Liver (tissue), 9 donors: Measurements from ENCODE around the gene EIF4E. TPM values are rescaled to one million over a fixed set of nuclear protein-coding genes. Genes with fewer than 3 reads are reported as not detected.

Source experiments
- DNase-seq: peaks from one replicate; pipeline ENCODE4 v3.0.0-alpha.2; 2017; ENCODE audit warnings: low spot score
- H3K27ac ChIP-seq, 2 donors: one replicate each; pipeline ENCODE4 v1.7.0; 2013; ENCODE audit warnings: inconsistent platforms in 2 of 2, low read length in 2 of 2, control low read depth in 1 of 2, low read depth in 1 of 2, mild to moderate bottlenecking in 1 of 2
- H3K27me3 ChIP-seq, 4 donors: one replicate each; pipeline versions ENCODE4 v1.6.1 to v1.7.0; 2013; ENCODE audit warnings: low read length in 3 of 4, inconsistent platforms in 1 of 4, mild to moderate bottlenecking in 1 of 4, moderate library complexity in 1 of 4; ENCODE audit not compliant: control insufficient read depth in 4 of 4, insufficient read depth in 4 of 4
- H3K36me3 ChIP-seq, 4 donors: one replicate each; pipeline versions ENCODE4 v1.6.1 to v1.7.0; 2013; ENCODE audit warnings: low read length in 3 of 4, mild to moderate bottlenecking in 3 of 4, low read depth in 1 of 4, moderate library complexity in 1 of 4; ENCODE audit not compliant: control insufficient read depth in 4 of 4, insufficient read depth in 3 of 4
- H3K4me1 ChIP-seq, 4 donors: one replicate each; pipeline versions ENCODE4 v1.6.1 to v1.7.0; 2013; ENCODE audit warnings: low read length in 3 of 4, mild to moderate bottlenecking in 3 of 4, moderate library complexity in 1 of 4; ENCODE audit not compliant: control insufficient read depth in 4 of 4, insufficient read depth in 4 of 4
- H3K4me3 ChIP-seq, 3 donors: one replicate each; pipeline versions ENCODE4 v1.6.1 to v1.7.0; 2013; ENCODE audit warnings: low read length in 3 of 3, control low read depth in 1 of 3, low read depth in 1 of 3, mild to moderate bottlenecking in 1 of 3
- H3K9ac ChIP-seq, 2 donors: one replicate each; pipeline ENCODE4 v1.7.0; 2013; ENCODE audit warnings: low read length in 2 of 2, mild to moderate bottlenecking in 2 of 2, moderate library complexity in 2 of 2, control low read depth in 1 of 2, low read depth in 1 of 2
- H3K9me3 ChIP-seq, 4 donors: one replicate each; pipeline versions ENCODE4 v1.6.1 to v1.7.0; 2013; ENCODE audit warnings: low read length in 3 of 4; ENCODE audit not compliant: control insufficient read depth in 4 of 4
- CTCF ChIP-seq: fragments of 150-350 bp; IDR thresholded peaks from 2 replicates; pipeline ENCODE4 v1.5.1; 2017; ENCODE audit warnings: improper control_type of control experiment, low read depth, low read length; ENCODE audit not compliant: missing input control
- EGR1 ChIP-seq, 2 donors: IDR thresholded peaks; 2 replicates each; pipeline ENCODE4 v1.6.1; 2016 to 2018; ENCODE audit warnings: antibody characterized with exemption in 2 of 2, low read depth in 2 of 2
- FOXA1 ChIP-seq: IDR thresholded peaks from 2 replicates; pipeline ENCODE4 v1.6.1; 2016; ENCODE audit warnings: antibody characterized with exemption
- FOXA2 ChIP-seq: IDR thresholded peaks from 2 replicates; pipeline ENCODE4 v1.6.1; 2016; ENCODE audit warnings: antibody characterized with exemption
- GABPA ChIP-seq, 2 donors: IDR thresholded peaks in 1 of 2; conservative IDR thresholded peaks in 1 of 2; 2 replicates each; pipeline ENCODE4 v1.6.1; 2016; ENCODE audit warnings: antibody characterized with exemption in 2 of 2, mild to moderate bottlenecking in 1 of 2, moderate library complexity in 1 of 2
- HNF4A ChIP-seq, 2 donors: conservative IDR thresholded peaks; 2 replicates each; pipeline ENCODE4 v1.6.1; 2016; ENCODE audit warnings: antibody characterized with exemption in 2 of 2, mild to moderate bottlenecking in 2 of 2
- HNF4G ChIP-seq: IDR thresholded peaks from 2 replicates; pipeline ENCODE4 v1.6.1; 2016; ENCODE audit warnings: antibody characterized with exemption
- JUND ChIP-seq, 2 donors: IDR thresholded peaks; 2 replicates each; pipeline ENCODE4 v1.6.1; 2016; ENCODE audit warnings: antibody characterized with exemption in 2 of 2
- MAX ChIP-seq: IDR thresholded peaks from 2 replicates; pipeline ENCODE4 v1.6.1; 2016; ENCODE audit warnings: antibody characterized with exemption
- NR2F2 ChIP-seq: IDR thresholded peaks from 2 replicates; pipeline ENCODE4 v1.6.1; 2016; ENCODE audit warnings: antibody characterized with exemption
- RAD21 ChIP-seq, 2 donors: IDR thresholded peaks; 2 replicates each; pipeline ENCODE4 v1.6.1; 2016; ENCODE audit warnings: antibody characterized with exemption in 2 of 2, mild to moderate bottlenecking in 2 of 2
- REST ChIP-seq: IDR thresholded peaks from 2 replicates; pipeline ENCODE4 v1.6.1; 2016; ENCODE audit warnings: antibody characterized with exemption, mild to moderate bottlenecking
- RXRA ChIP-seq, 2 donors: IDR thresholded peaks; 2 replicates each; pipeline ENCODE4 v1.6.1; 2017 to 2018; ENCODE audit warnings: antibody characterized with exemption in 2 of 2, mild to moderate bottlenecking in 1 of 2
- SP1 ChIP-seq: IDR thresholded peaks from 2 replicates; pipeline ENCODE4 v1.6.1; 2018; ENCODE audit warnings: antibody characterized with exemption, mild to moderate bottlenecking
- TAF1 ChIP-seq: conservative IDR thresholded peaks from 2 replicates; pipeline ENCODE4 v1.6.1; 2016; ENCODE audit warnings: antibody characterized with exemption, mild to moderate bottlenecking
- YY1 ChIP-seq: IDR thresholded peaks from 2 replicates; pipeline ENCODE4 v1.6.1; 2016; ENCODE audit warnings: antibody characterized with exemption, mild to moderate bottlenecking
- ZBTB33 ChIP-seq: IDR thresholded peaks from 2 replicates; pipeline ENCODE4 v1.6.1; 2016; ENCODE audit warnings: antibody characterized with exemption
- WGBS: extraction: QIAGEN DNeasy Blood & Tissue Kit; methylation state at CpG from one replicate; pipeline ENCODE4 v1.1.7; 2013; 5-methylcytosine and 5-hydroxymethylcytosine counted together
- polyA plus RNA-seq, 2 donors: library from polyadenylated mRNA; stranded (reverse) in 1 of 2; unstranded in 1 of 2; fragments of 200-250 nt in 1 of 2; fragments of >200 nt in 1 of 2; fragmentation: Nextera tagmentation in 1 of 2; extraction: Ambion mirVana in 1 of 2; gene quantifications; one replicate each; pipeline versions ENCODE4 v1.2.1 to v1.2.3, GENCODE V29; 2013 to 2015
- total RNA-seq, 2 donors: library from RNA; depleted of rRNA; stranded (reverse); fragments of >200 nt; gene quantifications; one replicate each; pipeline ENCODE4 v1.2.3, GENCODE V29; 2014
- TF ChIP-seq, protein P1 (sequence below): IDR thresholded peaks from 2 replicates; pipeline ENCODE4 v1.6.1; 2016; ENCODE audit warnings: antibody characterized with exemption
- donor health status: healthy.
- donor health status: healthy.
- donor health status: healthy.
- donor health status: healthy.
- donor health status: healthy.

Gene EIF4E
- total and polyA plus RNA-seq, 4 donors, result 32.0 to 64.6 (median 52.2) TPM

DNA sequence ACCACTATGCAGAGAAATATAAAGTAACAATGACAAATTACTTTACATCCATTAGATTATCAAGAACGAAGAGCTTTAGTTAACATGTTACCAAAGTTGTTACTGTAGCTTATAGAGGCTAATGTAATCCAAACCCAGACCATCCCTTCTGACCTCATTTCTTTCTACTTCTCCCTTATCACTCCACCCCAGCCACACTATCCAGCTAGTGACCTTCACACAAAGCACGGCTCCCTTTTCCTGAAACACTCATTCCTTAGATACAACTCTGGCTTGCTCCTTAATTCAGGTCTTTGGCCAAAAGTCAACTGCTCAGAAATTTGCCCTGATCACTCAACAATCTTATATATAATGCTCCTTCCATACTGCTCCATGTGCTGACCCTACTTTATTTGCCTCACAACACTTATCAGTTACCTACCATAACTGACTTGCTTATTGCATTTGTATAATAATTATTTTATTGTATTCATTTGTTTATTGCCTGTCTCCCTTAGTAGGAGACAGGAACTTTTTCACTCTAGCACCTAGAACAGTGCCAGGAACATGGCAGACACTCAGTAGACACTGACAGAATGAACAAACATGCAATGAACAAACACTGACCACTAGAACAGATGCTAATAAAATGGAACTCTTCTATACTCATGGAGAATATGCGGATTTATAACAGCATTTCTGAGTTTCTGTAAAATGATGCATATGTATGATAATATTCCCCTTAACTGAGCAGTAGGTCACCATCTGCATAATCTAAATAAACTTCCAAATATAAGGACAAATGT, 67.6 kb downstream of the EIF4E start:
- H3K4me1 ChIP-seq, result no peaks in the 10 kb centered on the region
- H3K4me3 ChIP-seq, result no peak overlapping the region
- H3K9ac ChIP-seq, result no peak overlapping the region
- no peaks in the 10 kb centered on the region for H3K27me3 ChIP-seq
- no peak for TF ChIP-seq REST
- no peak for TF ChIP-seq TAF1
- no peak for TF ChIP-seq MAX
- no peak for TF ChIP-seq RXRA (IDR thresholded peaks at IDR 0.05)
- TF ChIP-seq, protein P1, sequence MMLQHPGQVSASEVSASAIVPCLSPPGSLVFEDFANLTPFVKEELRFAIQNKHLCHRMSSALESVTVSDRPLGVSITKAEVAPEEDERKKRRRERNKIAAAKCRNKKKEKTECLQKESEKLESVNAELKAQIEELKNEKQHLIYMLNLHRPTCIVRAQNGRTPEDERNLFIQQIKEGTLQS, result no peak
- TF ChIP-seq HNF4G, result no peak
- TF ChIP-seq NR2F2, result no peak
- no peak for TF ChIP-seq FOXA2
- TF ChIP-seq JUND (IDR thresholded peaks at IDR 0.05), result no peak
- no peak for TF ChIP-seq RAD21 (IDR thresholded peaks at IDR 0.05)
- TF ChIP-seq CTCF, result no peak
- no peak for TF ChIP-seq GABPA (IDR thresholded peaks at IDR 0.05 in 1 of 2, conservative IDR thresholded peaks at IDR 0.05 in 1 of 2)
- no peak for TF ChIP-seq EGR1 (IDR thresholded peaks at IDR 0.05; ENCODE audit: low read depth in 2 of 2)
- TF ChIP-seq SP1, result no peak
- TF ChIP-seq YY1, result no peak
- no peak for TF ChIP-seq FOXA1
- TF ChIP-seq HNF4A (conservative IDR thresholded peaks at IDR 0.05), result no peak
- no peak for TF ChIP-seq ZBTB33
- WGBS, result 77% methylated on average over 3 of the region's 3 CpGs
- H3K9me3 ChIP-seq, result no peaks in the 10 kb centered on the region
- no peak for DNase-seq
- H3K27ac ChIP-seq, result no peak overlapping the region
- H3K36me3 ChIP-seq, result no peaks in the 10 kb centered on the region
